ENCODE measurements around the gene PHF21B.

GRCh38 chr22:44969817-44970216, 40.0 kb downstream of the PHF21B start:
- TF ChIP-seq POLR2AphosphoS5 (IDR thresholded peaks at IDR 0.05): no peak
- TF ChIP-seq EP300 (IDR thresholded peaks at IDR 0.05): no peak
- no peak for TF ChIP-seq POLR2A (IDR thresholded peaks at IDR 0.05)

All from sigmoid colon (tissue), 4 donors.